IMR-90 (cell line): ENCODE data around the gene CCND1. TPM values are rescaled to one million over a fixed set of nuclear protein-coding genes. Genes with fewer than 3 reads are reported as not detected.
A peak's percentile ranks its signal among the peaks of the same experiment; 100 is the strongest.

Experiments
- ATAC-seq: fragments of 200-7000 bp; cut with Tn5 transposase; 2 replicates; pipeline ENCODE4 v1.9.1; 2020; ENCODE audit warnings: low read depth, mild to moderate bottlenecking, moderate library complexity
- BruUV-seq: library from RNA; stranded (reverse); fragments of 400-500 nt; replicated peaks from 2 replicates; lab custom pipeline; 2021; lab: Mats Ljungman, UMichigan
- CTCF ChIA-PET: fragments of 300-600 bp; formaldehyde crosslinking; extraction: SDS; loops from one replicate; lab custom pipeline; 2021; ENCODE audit warnings: antibody characterized with exemption; lab: Yijun Ruan, JAX
- POLR2A ChIA-PET: fragments of 300-600 bp; sonication (Branson Sonifier 250); formaldehyde crosslinking; loops from one replicate; lab custom pipeline; 2022; ENCODE audit warnings: antibody characterized with exemption; ENCODE audit not compliant: unreplicated experiment; lab: Charles Lee
- DNase-seq: peaks from one replicate; pipeline ENCODE4 v3.0.0; 2013
- H2AFZ ChIP-seq: replicated peaks from 2 replicates; pipeline ENCODE3; 2013; ENCODE audit warnings: low read length, mild to moderate bottlenecking; ENCODE audit not compliant: poor library complexity
- H2AK5ac ChIP-seq: 2 replicates; pipeline ENCODE4 v1.6.1; 2013; ENCODE audit warnings: low read depth, low read length, inconsistent platforms
- H2AK9ac ChIP-seq: replicated peaks from 2 replicates; pipeline ENCODE3; 2013; ENCODE audit warnings: mild to moderate bottlenecking, low read depth, low read length, moderate library complexity; ENCODE audit not compliant: poor library complexity
- H2BK120ac ChIP-seq: 2 replicates; pipeline ENCODE4 v1.6.1; 2013; ENCODE audit warnings: low read depth, low read length, inconsistent platforms
- H2BK15ac ChIP-seq: 3 replicates; pipeline ENCODE4 v1.6.1; 2013; ENCODE audit warnings: low read depth, low read length, inconsistent platforms
- H2BK20ac ChIP-seq: 2 replicates; pipeline ENCODE4 v1.6.1; 2013; ENCODE audit warnings: low read depth, mild to moderate bottlenecking, inconsistent platforms, low read length, moderate library complexity
- H2BK5ac ChIP-seq: 2 replicates; pipeline ENCODE4 v1.6.1; 2013; ENCODE audit warnings: mild to moderate bottlenecking, low read depth, low read length, inconsistent platforms; ENCODE audit not compliant: poor library complexity, severe bottlenecking
- H3K14ac ChIP-seq: replicated peaks from 2 replicates; pipeline ENCODE4 v1.6.1; 2013; ENCODE audit warnings: low read depth, low read length, inconsistent platforms
- H3K18ac ChIP-seq: 2 replicates; pipeline ENCODE4 v1.6.1; 2013; ENCODE audit warnings: low read depth, low read length, control low read depth
- H3K23ac ChIP-seq: 2 replicates; pipeline ENCODE4 v1.6.1; 2013; ENCODE audit warnings: low read depth, low read length, inconsistent platforms
- H3K27ac ChIP-seq: 2 replicates; pipeline ENCODE4 v1.5.1; 2013; ENCODE audit warnings: mild to moderate bottlenecking, control low read depth, low read length; ENCODE audit not compliant: insufficient read depth
- H3K27me3 ChIP-seq: 2 replicates; pipeline ENCODE4 v1.6.1; 2013; ENCODE audit warnings: low read length; ENCODE audit not compliant: control insufficient read depth, insufficient read depth
- H3K36me3 ChIP-seq: 2 replicates; pipeline ENCODE4 v1.6.1; 2013; ENCODE audit warnings: low read length, mixed read lengths; ENCODE audit not compliant: control insufficient read depth, insufficient read depth
- H3K4ac ChIP-seq: 2 replicates; pipeline ENCODE4 v1.6.1; 2013; ENCODE audit warnings: low read depth, low read length, inconsistent platforms
- H3K4me1 ChIP-seq: 2 replicates; pipeline ENCODE4 v1.6.1; 2013; ENCODE audit warnings: low read length, mixed read lengths; ENCODE audit not compliant: control insufficient read depth, insufficient read depth
- H3K4me2 ChIP-seq: 2 replicates; pipeline ENCODE4 v1.6.1; 2013; ENCODE audit warnings: low read depth, mild to moderate bottlenecking, control low read depth, low read length, moderate library complexity
- H3K4me3 ChIP-seq: 2 replicates; pipeline ENCODE4 v1.5.1; 2013; ENCODE audit warnings: low read depth, mild to moderate bottlenecking, control low read depth, low read length, moderate library complexity; ENCODE audit not compliant: insufficient read depth
- H3K56ac ChIP-seq: 2 replicates; pipeline ENCODE4 v1.6.1; 2013; ENCODE audit warnings: low read length, inconsistent platforms; ENCODE audit not compliant: insufficient read depth; ENCODE audit errors: extremely low read depth
- H3K79me1 ChIP-seq, 2 experiments: 2 replicates each; pipeline ENCODE4 v1.6.1; 2013; ENCODE audit warnings: low read length in 2 of 2, inconsistent platforms in 1 of 2, low read depth in 1 of 2
- H3K9ac ChIP-seq: 2 replicates; pipeline ENCODE4 v1.6.1; 2013; ENCODE audit warnings: low read depth, low read length, control low read depth
- H3K9me1 ChIP-seq: 2 replicates; pipeline ENCODE4 v1.6.1; 2013; ENCODE audit warnings: low read length, inconsistent platforms; ENCODE audit not compliant: insufficient read depth
- H3K9me3 ChIP-seq: 2 replicates; pipeline ENCODE4 v1.6.1; 2013; ENCODE audit warnings: low read length; ENCODE audit not compliant: control insufficient read depth, insufficient read depth
- H4K20me1 ChIP-seq: 2 replicates; pipeline ENCODE4 v1.6.1; 2013; ENCODE audit warnings: low read length, inconsistent platforms; ENCODE audit not compliant: insufficient read depth
- H4K5ac ChIP-seq: 2 replicates; pipeline ENCODE4 v1.6.1; 2013; ENCODE audit warnings: mild to moderate bottlenecking, low read depth, low read length, control low read depth
- H4K8ac ChIP-seq, 2 experiments: 2 replicates each; pipeline ENCODE4 v1.6.1; 2013; ENCODE audit warnings: low read depth in 2 of 2, low read length in 2 of 2, control low read depth in 1 of 2, inconsistent platforms in 1 of 2
- H4K91ac ChIP-seq: 2 replicates; pipeline ENCODE4 v1.6.1; 2013; ENCODE audit warnings: low read depth, low read length, inconsistent platforms; ENCODE audit not compliant: insufficient read depth
- BHLHE40 ChIP-seq: fragments of 150-350 bp; IDR thresholded peaks from 2 replicates; pipeline ENCODE4 v1.6.1; 2016; ENCODE audit warnings: mild to moderate bottlenecking, low read depth, low read length
- CEBPB ChIP-seq: IDR thresholded peaks from 2 replicates; pipeline ENCODE4 v1.6.1; 2012; ENCODE audit warnings: low read depth, low read length, improper control_type of control experiment
- CHD1 ChIP-seq: IDR thresholded peaks from 2 replicates; pipeline ENCODE4 v1.6.1; 2012; ENCODE audit warnings: low read depth, low read length, improper control_type of control experiment
- CTCF ChIP-seq: conservative IDR thresholded peaks from 2 replicates; pipeline ENCODE4 v1.5.1; 2012; ENCODE audit warnings: mild to moderate bottlenecking, low read depth, low read length, improper control_type of control experiment
- ELK1 ChIP-seq: fragments of 150-350 bp; IDR thresholded peaks from 2 replicates; pipeline ENCODE4 v1.6.1; 2016; ENCODE audit warnings: low read depth, mild to moderate bottlenecking, low read length, moderate library complexity, borderline replicate concordance
- MAZ ChIP-seq: IDR thresholded peaks from 2 replicates; pipeline ENCODE4 v1.6.1; 2012; ENCODE audit warnings: low read depth, mild to moderate bottlenecking, low read length, improper control_type of control experiment, moderate library complexity, borderline replicate concordance
- MXI1 ChIP-seq: IDR thresholded peaks from 2 replicates; pipeline ENCODE4 v1.6.1; 2012; ENCODE audit warnings: low read depth, mild to moderate bottlenecking, low read length, moderate library complexity, borderline replicate concordance
- NFE2L2 ChIP-seq: fragments of 150-350 bp; IDR thresholded peaks from 2 replicates; pipeline ENCODE4 v1.6.1; 2016; ENCODE audit warnings: low read depth, mild to moderate bottlenecking, low read length
- POLR2A ChIP-seq: IDR thresholded peaks from 2 replicates; pipeline ENCODE4 v1.6.1; 2012; ENCODE audit warnings: mild to moderate bottlenecking, low read depth, low read length
- RCOR1 ChIP-seq: IDR thresholded peaks from 2 replicates; pipeline ENCODE4 v1.6.1; 2012; ENCODE audit warnings: mild to moderate bottlenecking, low read length, improper control_type of control experiment; ENCODE audit not compliant: insufficient replicate concordance
- RFX5 ChIP-seq: IDR thresholded peaks from 2 replicates; pipeline ENCODE4 v1.8.0; 2012; ENCODE audit warnings: low read depth, mild to moderate bottlenecking, low read length, moderate library complexity
- WGBS, 2 experiments: methylation state at CpG; one replicate each; pipeline versions ENCODE4 v1.1.5 to v1.1.7; 2013; ENCODE audit warnings: missing lambda C conversion rate in 2 of 2; ENCODE audit not compliant: insufficient read length in 1 of 2; ENCODE audit errors: extremely low coverage in 2 of 2; 5-methylcytosine and 5-hydroxymethylcytosine counted together
- dilution Hi-C: fragments of 300-500 bp; cut with HindIII; formaldehyde crosslinking; loops from one replicate; pipeline ENCODE4 v1.14.3; 2018; ENCODE audit warnings: low sequenced_read_pairs; ENCODE audit not compliant: unreplicated experiment
- in situ Hi-C: fragments of 300-500 bp; cut with MboI; formaldehyde crosslinking; loops from 3 replicates; pipeline ENCODE4 v1.14.3; 2019; ENCODE audit warnings: low sequenced_read_pairs, inconsistent platforms, mixed read lengths
- intact Hi-C: fragments of 100-400 bp; cut with micrococcal nuclease; formaldehyde crosslinking; loops from 2 replicates; pipeline ENCODE4 v1.10.0; 2022
- polyA plus RNA-seq, 3 experiments: library from polyadenylated mRNA; depleted of rRNA; stranded (reverse); fragments of >200 nt; gene quantifications; 2 replicates each; pipeline ENCODE4 v1.2.3, GENCODE V29; 2012; ENCODE audit warnings: low replicate concordance in 1 of 3
- total RNA-seq: library from RNA; depleted of rRNA; stranded (reverse); fragments of >200 nt; gene quantifications from 2 replicates; pipeline ENCODE4 v1.2.3, GENCODE V29; 2012
- TF ChIP-seq, protein P1 (sequence below): fragments of 150-350 bp; IDR thresholded peaks from 2 replicates; pipeline ENCODE4 v1.6.1; 2017; ENCODE audit warnings: mild to moderate bottlenecking, antibody characterized with exemption, low read length, low read depth

The CCND1 gene
- total and polyA plus RNA-seq, 2 of the 4 experiments (the other 2 are of a cell fraction): 481 to 748 TPM

- intact Hi-C loops: no loop called here
- H2AK9ac ChIP-seq: peak overlapping the region; percentile 96
- DNase-seq: peak; percentile 97
These were observed 1.8 kb upstream of the CCND1 start for GRCh38 chr11:69638941-69639681.

More at GRCh38 chr11:69638941-69639681, 1.8 kb upstream of the CCND1 start:
- TF ChIP-seq MAZ: peak; percentile 79; the same call in 1 of the 2 replicates
- TF ChIP-seq, protein P1, sequence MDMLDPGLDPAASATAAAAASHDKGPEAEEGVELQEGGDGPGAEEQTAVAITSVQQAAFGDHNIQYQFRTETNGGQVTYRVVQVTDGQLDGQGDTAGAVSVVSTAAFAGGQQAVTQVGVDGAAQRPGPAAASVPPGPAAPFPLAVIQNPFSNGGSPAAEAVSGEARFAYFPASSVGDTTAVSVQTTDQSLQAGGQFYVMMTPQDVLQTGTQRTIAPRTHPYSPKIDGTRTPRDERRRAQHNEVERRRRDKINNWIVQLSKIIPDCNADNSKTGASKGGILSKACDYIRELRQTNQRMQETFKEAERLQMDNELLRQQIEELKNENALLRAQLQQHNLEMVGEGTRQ: no peak
- TF ChIP-seq BHLHE40: peak; percentile 39; the same call in 1 of the 2 replicates
- TF ChIP-seq CHD1: no peak
- no peak for TF ChIP-seq CTCF
- no peak for TF ChIP-seq NFE2L2
- TF ChIP-seq ELK1: no peak
- no peak for TF ChIP-seq CEBPB
- peak; percentile 97 for TF ChIP-seq RFX5
- peak; percentile 27; the same call in 1 of the 2 replicates for TF ChIP-seq MXI1
- TF ChIP-seq POLR2A: peak; percentile 87
- peak; percentile 35 for TF ChIP-seq RCOR1
- 0% methylated on average over 9 of the region's 64 CpGs; no CpG with 5 or more reads in 1 of the 2 experiments for WGBS, 2 experiments
- POLR2A ChIA-PET: interaction anchor here (1.2 to 1.9 kb wide), 2 partner anchors 219 to 342 kb away, joined by 4 to 5 read pairs; no protein-coding TSS in a partner anchor
- dilution Hi-C loops (no loop called here), in situ Hi-C loops (loop anchor here (10.0 kb wide), 1 partner anchor 194 kb away; no protein-coding TSS in a partner anchor)
- Histone ChIP-seq H3K4me1 (peaks cover 11% of the 10 kb centered on the region), H3K23ac (peak overlapping the region; percentile 99; the same call in 1 of the 2 replicates), H3K4me2 (peak overlapping the region; percentile 88), H3K4ac (peak overlapping the region; percentile 97), H4K5ac (no peak overlapping the region), H3K36me3 (peaks cover 9% of the 10 kb centered on the region), H4K20me1 (peaks cover 20% of the 10 kb centered on the region), H3K27me3 (no peaks in the 10 kb centered on the region), H3K56ac (peak overlapping the region; percentile 53; the same call in 1 of the 2 replicates), H2AK5ac (peak overlapping the region; percentile 77; the same call in 1 of the 2 replicates), H2BK20ac (no peak overlapping the region; the same call in 1 of the 2 replicates), H2BK120ac (peak overlapping the region; percentile 91; the same call in 1 of the 2 replicates), H2AFZ (peak overlapping the region; percentile 87), H2BK5ac (peak overlapping the region; percentile 98), H3K4me3 (peak overlapping the region; percentile 98), H3K79me1 (peaks cover 0 to 37% of the 10 kb centered on the region in 2 experiments; a peak in 2 of 4 replicates), H3K9ac (peak overlapping the region; percentile 88), H3K14ac (peak overlapping the region; percentile 99; the same call in 1 of the 2 replicates), H3K9me3 (no peaks in the 10 kb centered on the region), H3K18ac (no peak overlapping the region; the same call in 1 of the 2 replicates), H2BK15ac (no peak overlapping the region), H4K8ac (peak overlapping the region in 1 of 2 experiments; percentile 92; a peak in 2 of 4 replicates), H3K27ac (peak overlapping the region; percentile 96), H3K9me1 (peaks cover 9% of the 10 kb centered on the region), H4K91ac (peak overlapping the region; percentile 85)
- ATAC-seq: peak; percentile 61
- CTCF ChIA-PET: no interaction called here
- no TSS peak for BruUV-seq
